Measurements from ENCODE around the gene DIP2B. TPM values are rescaled to one million over a fixed set of nuclear protein-coding genes. Genes with fewer than 3 reads are reported as not detected.

The DIP2B gene
- total RNA-seq, 6 experiments from 2014 or later: 11.1 to 24.0 (median 14.8) TPM

DNA sequence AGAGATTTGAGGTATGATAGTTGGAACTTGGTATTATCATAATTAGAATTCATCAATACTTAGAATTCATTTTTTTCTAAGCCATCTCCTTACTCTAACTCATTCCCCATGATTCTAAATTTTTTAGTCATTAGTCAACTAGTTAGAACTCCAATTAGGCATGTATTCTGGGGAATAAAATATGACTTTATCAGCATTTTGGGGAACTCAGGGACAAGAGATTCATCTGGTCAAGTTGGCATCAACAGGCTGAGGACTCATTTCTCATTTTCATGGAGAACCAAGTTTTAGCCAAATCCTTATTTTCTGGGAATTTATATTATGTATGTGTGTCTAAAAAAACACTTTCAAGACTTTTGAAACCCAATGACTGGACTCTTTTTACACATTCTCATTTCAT is 29.2 kb downstream of the DIP2B start:
- TF ChIP-seq POLR2A (IDR thresholded peaks at IDR 0.05): no peak
- TF ChIP-seq, protein P1, sequence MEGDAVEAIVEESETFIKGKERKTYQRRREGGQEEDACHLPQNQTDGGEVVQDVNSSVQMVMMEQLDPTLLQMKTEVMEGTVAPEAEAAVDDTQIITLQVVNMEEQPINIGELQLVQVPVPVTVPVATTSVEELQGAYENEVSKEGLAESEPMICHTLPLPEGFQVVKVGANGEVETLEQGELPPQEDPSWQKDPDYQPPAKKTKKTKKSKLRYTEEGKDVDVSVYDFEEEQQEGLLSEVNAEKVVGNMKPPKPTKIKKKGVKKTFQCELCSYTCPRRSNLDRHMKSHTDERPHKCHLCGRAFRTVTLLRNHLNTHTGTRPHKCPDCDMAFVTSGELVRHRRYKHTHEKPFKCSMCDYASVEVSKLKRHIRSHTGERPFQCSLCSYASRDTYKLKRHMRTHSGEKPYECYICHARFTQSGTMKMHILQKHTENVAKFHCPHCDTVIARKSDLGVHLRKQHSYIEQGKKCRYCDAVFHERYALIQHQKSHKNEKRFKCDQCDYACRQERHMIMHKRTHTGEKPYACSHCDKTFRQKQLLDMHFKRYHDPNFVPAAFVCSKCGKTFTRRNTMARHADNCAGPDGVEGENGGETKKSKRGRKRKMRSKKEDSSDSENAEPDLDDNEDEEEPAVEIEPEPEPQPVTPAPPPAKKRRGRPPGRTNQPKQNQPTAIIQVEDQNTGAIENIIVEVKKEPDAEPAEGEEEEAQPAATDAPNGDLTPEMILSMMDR (IDR thresholded peaks at IDR 0.05): no peak
- DNase-seq (no peak), ATAC-seq (no peak)
- Histone ChIP-seq H3K4me1 (peaks cover 0 to 66% (median 23%) of the 10 kb centered on the region in 4 donors), H3K27ac (peak overlapping the region in 2 of 3 donors; percentile 41 to 86), H3K27me3 (no peaks in the 10 kb centered on the region), H3K9me3 (no peaks in the 10 kb centered on the region), H3K4me3 (no peak overlapping the region), H3K36me3 (no peaks in the 10 kb centered on the region)
- intact Hi-C loops (cut with DNase I): no loop called here

DNA sequence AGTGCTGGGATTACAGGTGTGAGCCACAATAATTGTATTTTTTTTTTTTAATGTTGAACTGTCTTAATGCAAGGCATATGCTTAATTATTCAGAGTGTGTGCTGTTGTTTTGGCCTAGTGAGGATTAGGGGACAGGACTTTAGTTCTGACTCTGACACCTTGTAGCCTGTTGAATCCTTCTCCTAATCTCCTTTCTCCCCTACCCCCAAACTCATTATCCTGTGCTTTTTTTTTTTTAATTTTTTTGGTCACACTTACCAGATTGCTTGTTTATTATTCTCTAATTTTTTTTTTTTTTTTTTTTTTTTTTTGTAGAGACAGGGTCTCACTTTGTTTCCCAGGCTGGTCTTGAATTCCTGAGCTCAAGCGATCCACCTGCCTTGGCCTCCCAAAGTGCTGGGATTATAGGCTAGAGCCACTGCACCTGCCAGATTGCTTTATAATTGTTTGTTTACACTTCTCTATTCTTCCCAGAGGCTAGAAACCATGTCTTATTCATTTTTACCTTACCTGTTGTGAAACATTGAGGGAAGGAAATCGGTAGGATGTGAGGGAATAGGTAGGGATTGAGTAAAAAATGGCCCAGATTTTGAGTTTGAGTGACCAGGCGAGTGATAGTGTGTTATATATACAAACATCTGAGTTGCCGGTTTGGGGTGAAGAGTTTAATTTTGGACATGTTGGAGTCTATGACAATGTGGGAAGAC is 32.2 kb downstream of the DIP2B start:
- no peaks in the 10 kb centered on the region for H3K36me3 ChIP-seq
- TF ChIP-seq, protein P1 (IDR thresholded peaks at IDR 0.05): no peak
- no peak for TF ChIP-seq POLR2A (IDR thresholded peaks at IDR 0.05)
- H3K4me1 ChIP-seq: peaks cover 0 to 57% (median 23%) of the 10 kb centered on the region in 4 donors
- intact Hi-C loops (cut with DNase I): no loop called here
- H3K27me3 ChIP-seq: no peaks in the 10 kb centered on the region
- WGBS (ENCODE audit: insufficient coverage, low coverage, low lambda C conversion rate, missing lambda C conversion rate): 53% methylated on average over 4 of the region's 4 CpGs
- DNase-seq (no peak), ATAC-seq (no peak)
- no peak overlapping the region for H3K27ac ChIP-seq
- H3K4me3 ChIP-seq: no peak overlapping the region
- no peaks in the 10 kb centered on the region for H3K9me3 ChIP-seq

DNA sequence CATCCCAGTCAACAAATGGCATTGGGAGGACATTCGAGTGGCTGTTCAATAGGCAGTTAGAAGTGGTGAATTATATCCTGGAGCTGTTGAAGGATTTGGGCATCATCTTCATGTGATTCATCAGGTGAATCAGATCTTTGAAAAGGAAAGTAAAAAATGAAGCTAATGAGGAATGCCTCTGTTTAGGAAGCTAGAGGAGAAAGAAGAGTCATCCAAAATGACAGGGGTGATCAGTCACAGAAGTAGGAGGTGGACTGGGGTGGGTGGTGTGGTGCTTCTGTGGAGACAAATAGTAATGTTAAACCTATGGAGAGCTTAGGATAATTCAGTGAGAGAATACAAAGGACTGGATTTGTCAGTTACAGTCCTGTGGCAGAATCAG is 32.7 kb downstream of the DIP2B start:
- peaks cover 0 to 53% (median 23%) of the 10 kb centered on the region in 4 donors for H3K4me1 ChIP-seq
- TF ChIP-seq, protein P1 (IDR thresholded peaks at IDR 0.05): no peak
- TF ChIP-seq POLR2A (IDR thresholded peaks at IDR 0.05): no peak
- H3K27me3 ChIP-seq: no peaks in the 10 kb centered on the region
- H3K36me3 ChIP-seq: no peaks in the 10 kb centered on the region
- H3K27ac ChIP-seq: peak overlapping the region in 2 of 3 donors; percentile 29 to 36
- ATAC-seq: peak in 2 of 4 donors; percentile 7 to 47
- no peak for DNase-seq
- H3K9me3 ChIP-seq: no peaks in the 10 kb centered on the region
- intact Hi-C loops (cut with DNase I): no loop called here
- no peak overlapping the region for H3K4me3 ChIP-seq
- WGBS (ENCODE audit: insufficient coverage, low coverage, low lambda C conversion rate, missing lambda C conversion rate): 75% methylated on average over 1 of the region's 1 CpG

DNA sequence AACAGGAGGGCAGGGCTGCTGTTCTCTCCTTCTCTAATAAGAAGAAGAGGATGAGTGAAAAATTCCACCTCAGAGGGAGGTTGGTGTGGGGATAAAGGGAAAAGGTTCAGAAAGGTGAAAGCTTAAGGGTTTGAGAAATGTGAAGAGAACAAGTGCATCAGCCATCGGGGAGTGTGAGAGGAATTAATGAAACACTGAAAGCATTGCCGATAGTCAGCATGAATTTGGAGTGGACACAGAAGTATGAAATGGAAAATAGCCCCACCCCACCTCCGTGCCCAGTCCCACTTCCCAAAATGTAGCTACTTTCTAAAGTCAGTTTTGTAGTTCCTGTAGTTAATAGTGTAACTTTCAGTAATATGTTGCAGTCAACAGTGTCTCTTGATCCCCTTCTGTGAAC is 33.4 kb downstream of the DIP2B start:
- no peaks in the 10 kb centered on the region for H3K9me3 ChIP-seq
- no peak for DNase-seq
- H3K27me3 ChIP-seq: no peaks in the 10 kb centered on the region
- H3K4me1 ChIP-seq: peaks cover 0 to 52% (median 22%) of the 10 kb centered on the region in 4 donors
- no peaks in the 10 kb centered on the region for H3K36me3 ChIP-seq
- no peak overlapping the region for H3K4me3 ChIP-seq
- peak overlapping the region in 2 of 3 donors; percentile 29 to 36 for H3K27ac ChIP-seq
- ATAC-seq: peak; percentile 19 to 50 (median 44)
- WGBS (ENCODE audit: insufficient coverage, low coverage, low lambda C conversion rate, missing lambda C conversion rate): 56% methylated on average over 3 of the region's 3 CpGs
- TF ChIP-seq, protein P1 (IDR thresholded peaks at IDR 0.05): no peak
- TF ChIP-seq POLR2A (IDR thresholded peaks at IDR 0.05): no peak
- intact Hi-C loops (cut with DNase I): no loop called here
